ENCODE data around the gene SLC38A3. TPM values are rescaled to one million over a fixed set of nuclear protein-coding genes. Genes with fewer than 3 reads are reported as not detected.

SLC38A3 gene
- total RNA-seq, 4 donors from 2014 or later, result 0.69 to 4.1 TPM; not detected in 2

DNA sequence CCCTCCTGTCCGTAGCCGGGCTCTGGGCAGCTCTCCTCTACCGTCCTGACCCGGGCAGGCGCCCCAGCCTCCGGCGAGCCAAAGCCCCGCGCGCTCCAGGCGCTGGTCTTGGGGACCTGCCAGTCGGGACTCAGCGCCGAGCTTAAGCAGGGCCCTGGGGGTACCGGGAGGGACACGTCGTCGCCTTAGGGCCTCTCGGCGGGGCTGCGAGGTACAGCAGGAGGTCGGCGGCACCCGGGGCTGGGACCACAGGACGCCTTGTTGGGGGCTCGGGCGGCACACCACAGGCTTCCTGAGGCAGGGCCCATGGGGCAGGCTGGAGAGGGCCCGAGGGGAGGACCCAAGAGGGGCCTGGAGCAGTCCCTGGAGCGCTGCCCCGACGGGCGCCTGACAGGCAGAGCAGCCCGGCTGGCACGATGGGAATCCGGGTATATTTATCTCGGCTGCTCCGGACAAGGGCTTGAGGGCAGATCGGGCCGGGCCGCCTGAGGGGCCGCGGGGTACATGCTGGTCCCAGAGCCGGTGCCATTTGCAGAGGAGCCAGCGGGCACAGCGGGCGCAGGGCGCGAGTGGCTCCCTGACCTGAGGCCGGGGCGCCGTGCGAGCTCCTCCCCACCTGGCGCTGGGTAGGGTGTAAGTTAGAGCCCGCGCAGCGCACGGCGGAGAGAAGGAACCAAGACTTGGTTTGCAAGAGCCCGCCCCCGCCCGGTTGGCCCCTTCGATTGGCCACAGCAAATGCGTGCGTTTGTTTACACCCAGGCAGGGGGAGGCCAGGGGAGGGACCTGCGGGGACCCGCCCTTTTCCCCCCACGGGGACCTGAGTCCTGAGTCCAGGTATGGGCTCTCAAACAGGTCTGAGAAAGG lies 574 bp downstream of the SLC38A3 start:
- H3K9me3 ChIP-seq, result no peaks in the 10 kb centered on the region
- H3K27ac ChIP-seq, result no peak overlapping the region
- H3K27me3 ChIP-seq, result peaks cover 14 to 17% of the 10 kb centered on the region in 2 donors
- intact Hi-C loops (cut with DNase I; ENCODE audit: low total_unique reads), result no loop called here
- H3K36me3 ChIP-seq, result no peaks in the 10 kb centered on the region
- DNase-seq, result no peak
- TF ChIP-seq, protein P1, sequence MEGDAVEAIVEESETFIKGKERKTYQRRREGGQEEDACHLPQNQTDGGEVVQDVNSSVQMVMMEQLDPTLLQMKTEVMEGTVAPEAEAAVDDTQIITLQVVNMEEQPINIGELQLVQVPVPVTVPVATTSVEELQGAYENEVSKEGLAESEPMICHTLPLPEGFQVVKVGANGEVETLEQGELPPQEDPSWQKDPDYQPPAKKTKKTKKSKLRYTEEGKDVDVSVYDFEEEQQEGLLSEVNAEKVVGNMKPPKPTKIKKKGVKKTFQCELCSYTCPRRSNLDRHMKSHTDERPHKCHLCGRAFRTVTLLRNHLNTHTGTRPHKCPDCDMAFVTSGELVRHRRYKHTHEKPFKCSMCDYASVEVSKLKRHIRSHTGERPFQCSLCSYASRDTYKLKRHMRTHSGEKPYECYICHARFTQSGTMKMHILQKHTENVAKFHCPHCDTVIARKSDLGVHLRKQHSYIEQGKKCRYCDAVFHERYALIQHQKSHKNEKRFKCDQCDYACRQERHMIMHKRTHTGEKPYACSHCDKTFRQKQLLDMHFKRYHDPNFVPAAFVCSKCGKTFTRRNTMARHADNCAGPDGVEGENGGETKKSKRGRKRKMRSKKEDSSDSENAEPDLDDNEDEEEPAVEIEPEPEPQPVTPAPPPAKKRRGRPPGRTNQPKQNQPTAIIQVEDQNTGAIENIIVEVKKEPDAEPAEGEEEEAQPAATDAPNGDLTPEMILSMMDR (IDR thresholded peaks at IDR 0.05), result no peak
- no peak for TF ChIP-seq POLR2A (IDR thresholded peaks at IDR 0.05)
- H3K4me1 ChIP-seq, result peaks cover 0 to 13% of the 10 kb centered on the region in 2 donors
- peak overlapping the region; percentile 30 to 42 for H3K4me3 ChIP-seq

DNA sequence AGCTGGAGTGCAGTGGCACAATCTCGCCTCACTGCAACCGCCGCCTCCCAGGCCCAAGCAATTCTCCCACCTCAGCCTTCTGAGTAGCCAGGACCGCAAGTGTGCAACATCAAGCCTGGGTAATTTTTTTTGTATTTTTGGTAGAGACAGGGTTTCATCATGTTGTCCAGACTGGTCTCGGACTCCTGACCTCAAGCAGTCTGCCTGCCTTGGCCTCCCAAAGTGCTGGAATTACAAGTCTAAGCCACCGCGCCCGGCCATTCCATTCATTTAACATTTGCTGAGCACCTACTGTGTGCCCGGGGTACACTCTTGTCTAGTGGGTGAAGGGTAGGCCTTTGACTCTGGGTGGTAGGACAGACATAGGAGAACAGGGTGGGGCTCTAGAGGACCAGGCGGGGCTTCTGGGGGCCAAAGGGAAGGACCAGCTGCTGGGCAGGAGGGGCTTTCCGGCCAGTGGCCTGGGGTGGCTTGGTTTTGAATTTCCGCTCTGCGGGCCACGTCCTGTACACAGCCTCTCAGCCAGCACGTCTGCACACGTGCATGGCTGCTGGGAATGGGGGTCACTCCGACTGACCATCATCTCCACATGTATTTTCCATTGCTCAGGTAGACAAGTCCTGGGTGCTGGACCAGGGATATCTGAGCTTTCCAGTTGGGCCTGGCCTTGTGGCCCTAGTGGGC lies 2.4 kb downstream of the SLC38A3 start:
- no peak for DNase-seq
- Histone ChIP-seq H3K27me3 (peaks cover 14 to 17% of the 10 kb centered on the region in 2 donors), H3K9me3 (no peaks in the 10 kb centered on the region), H3K27ac (no peak overlapping the region), H3K4me3 (no peak overlapping the region), H3K36me3 (no peaks in the 10 kb centered on the region), H3K4me1 (peaks cover 0 to 13% of the 10 kb centered on the region in 2 donors)
- TF ChIP-seq POLR2A (IDR thresholded peaks at IDR 0.05), result no peak
- TF ChIP-seq, protein P1 (IDR thresholded peaks at IDR 0.05), result no peak
- intact Hi-C loops (cut with DNase I; ENCODE audit: low total_unique reads), result no loop called here

DNA sequence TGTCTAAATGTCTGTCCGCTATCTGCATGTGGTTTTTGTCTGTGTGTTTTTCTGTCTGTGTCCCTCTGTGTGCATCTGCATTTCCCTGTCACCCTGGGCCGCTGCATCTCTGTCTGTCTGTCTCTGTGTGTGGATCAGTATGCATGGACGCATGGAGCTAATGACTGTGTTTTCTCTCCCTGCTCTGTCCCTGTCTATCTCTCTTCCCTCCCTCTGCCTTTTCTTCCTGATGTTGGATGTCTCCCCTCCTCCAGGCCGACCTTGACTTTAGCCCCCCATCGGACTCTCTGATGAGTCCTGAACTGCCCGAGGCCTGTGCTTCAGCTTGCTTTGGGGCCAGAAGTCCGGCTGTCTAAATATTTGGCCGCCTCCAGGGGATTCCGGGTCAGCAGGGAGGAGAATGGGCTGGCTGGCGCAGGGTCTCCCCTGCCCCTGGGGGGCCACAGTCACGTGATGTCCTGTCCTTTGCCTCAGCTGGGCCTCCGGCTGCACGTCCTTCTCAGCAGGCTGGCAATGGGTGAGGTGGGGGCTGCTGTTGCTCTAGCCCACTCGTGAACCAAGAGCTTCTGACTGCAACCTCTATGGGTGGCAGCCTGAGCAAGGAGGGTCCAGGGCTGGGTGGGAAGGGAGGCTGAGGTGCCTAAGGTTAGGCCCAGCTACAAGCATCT lies 3.7 kb downstream of the SLC38A3 start:
- no peak for DNase-seq
- H3K36me3 ChIP-seq, result no peaks in the 10 kb centered on the region
- intact Hi-C loops (cut with DNase I; ENCODE audit: low total_unique reads), result no loop called here

DNA sequence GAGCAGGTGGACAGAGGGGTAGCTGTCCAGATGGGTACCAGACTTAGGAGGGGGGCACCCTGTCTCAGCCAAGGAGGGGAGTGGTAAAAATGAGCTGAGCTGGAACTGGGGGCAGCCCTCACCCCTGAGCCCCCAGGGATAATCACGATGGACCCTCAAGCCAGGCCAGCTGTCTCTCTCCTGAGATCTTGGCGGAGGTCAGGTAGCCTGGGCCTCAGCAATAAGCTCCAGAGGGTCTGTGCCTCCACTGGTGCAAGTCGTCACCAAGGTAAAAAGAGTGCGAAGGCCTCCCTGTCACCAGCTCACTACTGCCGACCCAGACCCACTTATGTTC lies 5.1 kb downstream of the SLC38A3 start:
- intact Hi-C loops (cut with DNase I; ENCODE audit: low total_unique reads), result no loop called here
- Histone ChIP-seq H3K4me3 (no peak overlapping the region), H3K27me3 (peaks cover 2 to 8% of the 10 kb centered on the region in 2 donors), H3K4me1 (peaks cover 0 to 7% of the 10 kb centered on the region in 2 donors), H3K9me3 (no peaks in the 10 kb centered on the region), H3K27ac (no peak overlapping the region), H3K36me3 (no peaks in the 10 kb centered on the region)
- TF ChIP-seq, protein P1 (IDR thresholded peaks at IDR 0.05), result no peak
- no peak for TF ChIP-seq POLR2A (IDR thresholded peaks at IDR 0.05)
- DNase-seq, result no peak

More for the DNA sequence above, 3.7 kb downstream of the SLC38A3 start:
- TF ChIP-seq, protein P1 (IDR thresholded peaks at IDR 0.05), result no peak
- no peak for TF ChIP-seq POLR2A (IDR thresholded peaks at IDR 0.05)
- peaks cover 13 to 14% of the 10 kb centered on the region in 2 donors for H3K27me3 ChIP-seq
- H3K4me3 ChIP-seq, result no peak overlapping the region
- H3K27ac ChIP-seq, result no peak overlapping the region
- H3K9me3 ChIP-seq, result no peaks in the 10 kb centered on the region
- peaks cover 0 to 13% of the 10 kb centered on the region in 2 donors for H3K4me1 ChIP-seq

Measured in uterus (tissue), 4 donors.